ENCODE measurements around the gene CMSS1.

CMSS1 gene

GRCh38 chr3:99934975-99935797 lies 117.5 kb downstream of the CMSS1 start:
- no peak for DNase-seq (ENCODE audit: low read depth in 2 of 2)

- DNase-seq (ENCODE audit: low read depth in 2 of 2): no peak
These were observed 120.7 kb downstream of the CMSS1 start for GRCh38 chr3:99938270-99938911.

- no peak for DNase-seq (ENCODE audit: low read depth in 2 of 2)
These were observed 122.2 kb downstream of the CMSS1 start for GRCh38 chr3:99939876-99940275.

GRCh38 chr3:99940350-99940749 lies 122.7 kb downstream of the CMSS1 start:
- no peak for DNase-seq (ENCODE audit: low read depth in 2 of 2)

GRCh38 chr3:99941211-99941610 lies 123.5 kb downstream of the CMSS1 start:
- DNase-seq (ENCODE audit: low read depth in 2 of 2): no peak

GRCh38 chr3:99943931-99944761 lies 126.5 kb downstream of the CMSS1 start:
- DNase-seq (ENCODE audit: low read depth in 2 of 2): no peak

GRCh38 chr3:99945328-99945995 lies 127.8 kb downstream of the CMSS1 start:
- DNase-seq (ENCODE audit: low read depth in 2 of 2): no peak

- no peak for DNase-seq (ENCODE audit: low read depth in 2 of 2)
These were observed 129.7 kb downstream of the CMSS1 start for GRCh38 chr3:99947356-99947755.

- DNase-seq (ENCODE audit: low read depth in 2 of 2): no peak
These were observed 130.9 kb downstream of the CMSS1 start for GRCh38 chr3:99948467-99949089.

- no peak for DNase-seq (ENCODE audit: low read depth in 2 of 2)
These were observed 132.5 kb downstream of the CMSS1 start for GRCh38 chr3:99949956-99950670.

- DNase-seq (ENCODE audit: low read depth in 2 of 2): no peak
These were observed 133.3 kb downstream of the CMSS1 start for GRCh38 chr3:99950921-99951320.

- no peak for DNase-seq (ENCODE audit: low read depth in 2 of 2)
These were observed 134.0 kb downstream of the CMSS1 start for GRCh38 chr3:99951701-99952100.

- DNase-seq (ENCODE audit: low read depth in 2 of 2): no peak
These were observed 134.6 kb downstream of the CMSS1 start for GRCh38 chr3:99952306-99952705.

GRCh38 chr3:99953596-99953995 lies 135.9 kb downstream of the CMSS1 start:
- no peak for DNase-seq (ENCODE audit: low read depth in 2 of 2)

GRCh38 chr3:99954914-99955644 lies 137.4 kb downstream of the CMSS1 start:
- DNase-seq (ENCODE audit: low read depth in 2 of 2): no peak

GRCh38 chr3:99955773-99956562 lies 138.3 kb downstream of the CMSS1 start:
- no peak for DNase-seq (ENCODE audit: low read depth in 2 of 2)

- no peak for DNase-seq (ENCODE audit: low read depth in 2 of 2)
These were observed 139.6 kb downstream of the CMSS1 start for GRCh38 chr3:99957151-99957796.

GRCh38 chr3:99958222-99958912 lies 140.7 kb downstream of the CMSS1 start:
- no peak for DNase-seq (ENCODE audit: low read depth in 2 of 2)
